B cell (primary cell): ENCODE measurements around the gene PRR7. TPM values are rescaled to one million over a fixed set of nuclear protein-coding genes. Genes with fewer than 3 reads are reported as not detected.
A peak's percentile ranks its signal among the peaks of the same experiment; 100 is the strongest.

Experiments used
- ATAC-seq: fragments of 200-7000 bp; cut with Tn5 transposase; one replicate; pipeline ENCODE4 v1.10.0; 2021; ENCODE audit warnings: low read depth, mild to moderate bottlenecking, moderate number of reproducible peaks, moderate library complexity
- CTCF ChIA-PET: fragments of 350-600 bp; sonication (Branson Sonifier 250); formaldehyde crosslinking; loops from one replicate; lab custom pipeline; 2021; ENCODE audit warnings: antibody characterized with exemption, inconsistent platforms; lab: Charles Lee
- POLR2A ChIA-PET: fragments of 350-600 bp; sonication (Branson Sonifier 250); formaldehyde crosslinking; loops from one replicate; lab custom pipeline; 2021; ENCODE audit warnings: antibody characterized with exemption; lab: Charles Lee
- DNase-seq: peaks from one replicate; pipeline ENCODE4 v3.0.0; 2013
- H2AFZ ChIP-seq: 2 replicates; pipeline ENCODE4 v1.6.1; 2012; ENCODE audit warnings: mild to moderate bottlenecking, low read depth, low read length; ENCODE audit not compliant: insufficient read depth, poor library complexity, severe bottlenecking
- H3K27ac ChIP-seq, 2 donors: 1 replicate in 1 of 2; 2 replicates in 1 of 2; pipeline ENCODE4 v1.5.1; 2012 to 2013; ENCODE audit warnings: low read length in 2 of 2, mild to moderate bottlenecking in 2 of 2, moderate library complexity in 1 of 2
- H3K27me3 ChIP-seq, 4 experiments: fragments of 200-600 bp in 1 of 4; sonication (generic) in 1 of 4; replicated peaks in 1 of 4; 1 replicate in 2 of 4; 2 replicates in 2 of 4; pipeline versions ENCODE4 v1.6.1 to v1.7.0; 2013 to 2016; ENCODE audit warnings: low read length in 3 of 4, mild to moderate bottlenecking in 2 of 4, mixed read lengths in 1 of 4, moderate library complexity in 1 of 4; ENCODE audit not compliant: insufficient read depth in 4 of 4, control insufficient read depth in 3 of 4; ENCODE audit errors: control extremely low read depth in 1 of 4
- H3K36me3 ChIP-seq, 2 experiments: replicated peaks in 1 of 2; 1 replicate in 1 of 2; 2 replicates in 1 of 2; pipeline versions ENCODE4 v1.6.1 to v1.7.1; 2013; ENCODE audit warnings: low read length in 1 of 2; ENCODE audit not compliant: insufficient read depth in 2 of 2, control insufficient read depth in 1 of 2; ENCODE audit errors: control extremely low read depth in 1 of 2, extremely low read depth in 1 of 2
- H3K4me1 ChIP-seq, 2 donors: fragments of 200-600 bp in 1 of 2; sonication (generic) in 1 of 2; 1 replicate in 1 of 2; 2 replicates in 1 of 2; pipeline versions ENCODE4 v1.5.1 to v1.6.1; 2013 to 2017; ENCODE audit warnings: low read length in 2 of 2; ENCODE audit not compliant: control insufficient read depth in 2 of 2, insufficient read depth in 2 of 2
- H3K4me2 ChIP-seq: replicated peaks from 2 replicates; pipeline ENCODE3; 2012; ENCODE audit warnings: mild to moderate bottlenecking, low read depth, low read length; ENCODE audit not compliant: poor library complexity, severe bottlenecking
- H3K4me3 ChIP-seq, 5 experiments: fragments of 200-600 bp in 1 of 5; sonication (generic) in 1 of 5; 1 replicate in 3 of 5; 2 replicates in 2 of 5; pipeline versions ENCODE4 v1.5.1 to v1.7.0; 2011 to 2016; ENCODE audit warnings: low read length in 4 of 5, mild to moderate bottlenecking in 4 of 5, low read depth in 2 of 5, control low read depth in 1 of 5, moderate library complexity in 1 of 5; ENCODE audit not compliant: insufficient read depth in 1 of 5; ENCODE audit errors: control extremely low read depth in 1 of 5, extremely low read depth in 1 of 5
- H3K79me2 ChIP-seq: fragments of 200-600 bp; sonication (generic); one replicate; pipeline ENCODE4 v1.6.0; 2016; ENCODE audit warnings: low read length; ENCODE audit not compliant: control insufficient read depth, insufficient read depth
- H3K9ac ChIP-seq: fragments of 200-600 bp; sonication (generic); 2 replicates; pipeline ENCODE4 v1.6.1; 2017; ENCODE audit warnings: mild to moderate bottlenecking, low read length, moderate library complexity
- H3K9me3 ChIP-seq, 3 donors: one replicate each; pipeline versions ENCODE4 v1.6.1 to v1.7.1; 2013; ENCODE audit warnings: low read length in 2 of 3; ENCODE audit not compliant: control insufficient read depth in 2 of 3, insufficient read depth in 1 of 3; ENCODE audit errors: control extremely low read depth in 1 of 3
- H4K20me1 ChIP-seq: 2 replicates; pipeline ENCODE4 v1.6.0; 2012; ENCODE audit warnings: mild to moderate bottlenecking, low read length; ENCODE audit not compliant: insufficient read depth, control insufficient read depth, poor library complexity, severe bottlenecking
- H3K27ac Mint-ChIP-seq: one replicate; pipeline ENCODE4 v1.8.0; 2021; ENCODE audit warnings: mixed read lengths
- H3K27me3 Mint-ChIP-seq: one replicate; pipeline ENCODE4 v1.8.0; 2021; ENCODE audit warnings: mixed read lengths
- H3K4me1 Mint-ChIP-seq: one replicate; pipeline ENCODE4 v1.8.0; 2021; ENCODE audit warnings: mixed read lengths
- H3K4me3 Mint-ChIP-seq: one replicate; pipeline ENCODE4 v1.8.0; 2021; ENCODE audit warnings: mixed read lengths
- H3K9me3 Mint-ChIP-seq: one replicate; pipeline ENCODE4 v1.8.0; 2022; ENCODE audit warnings: mixed read lengths; ENCODE audit not compliant: insufficient read depth
- EZH2 ChIP-seq: IDR thresholded peaks from 2 replicates; pipeline ENCODE4 v1.6.1; 2012; ENCODE audit warnings: borderline replicate concordance, low read depth, mild to moderate bottlenecking, moderate library complexity, low read length; ENCODE audit not compliant: insufficient read depth, poor library complexity, severe bottlenecking
- WGBS: methylation state at CpG from one replicate; pipeline ENCODE4 v1.1.5; 2013; ENCODE audit warnings: missing lambda C conversion rate; ENCODE audit not compliant: insufficient coverage; 5-methylcytosine and 5-hydroxymethylcytosine counted together
- intact Hi-C: fragments of 100-400 bp; cut with micrococcal nuclease; formaldehyde crosslinking; loops from one replicate; pipeline ENCODE4 v1.10.0; 2022
- polyA plus RNA-seq: library from polyadenylated mRNA; depleted of rRNA; stranded (reverse); fragments of >200 nt; gene quantifications from 2 replicates; pipeline ENCODE4 v1.2.3, GENCODE V29; 2012
- total RNA-seq, 2 donors: library from RNA; stranded (reverse); fragments of 120-200 nt in 1 of 2; gene quantifications; 1 replicate in 1 of 2; 2 replicates in 1 of 2; pipeline versions ENCODE4 v1.2.3 to v1.2.4, GENCODE V29; 2013 to 2022
- TF ChIP-seq, protein P1 (sequence below): fragments of 200-600 bp; IDR thresholded peaks from one replicate; pipeline ENCODE4 v1.8.0; 2022; ENCODE audit warnings: antibody characterized with exemption, mild to moderate bottlenecking

PRR7 gene
- total and polyA plus RNA-seq, 2 donors (not counting 1 experiment from before 2014, with no cell fraction given) = 4.8 to 84.4 TPM

DNA sequence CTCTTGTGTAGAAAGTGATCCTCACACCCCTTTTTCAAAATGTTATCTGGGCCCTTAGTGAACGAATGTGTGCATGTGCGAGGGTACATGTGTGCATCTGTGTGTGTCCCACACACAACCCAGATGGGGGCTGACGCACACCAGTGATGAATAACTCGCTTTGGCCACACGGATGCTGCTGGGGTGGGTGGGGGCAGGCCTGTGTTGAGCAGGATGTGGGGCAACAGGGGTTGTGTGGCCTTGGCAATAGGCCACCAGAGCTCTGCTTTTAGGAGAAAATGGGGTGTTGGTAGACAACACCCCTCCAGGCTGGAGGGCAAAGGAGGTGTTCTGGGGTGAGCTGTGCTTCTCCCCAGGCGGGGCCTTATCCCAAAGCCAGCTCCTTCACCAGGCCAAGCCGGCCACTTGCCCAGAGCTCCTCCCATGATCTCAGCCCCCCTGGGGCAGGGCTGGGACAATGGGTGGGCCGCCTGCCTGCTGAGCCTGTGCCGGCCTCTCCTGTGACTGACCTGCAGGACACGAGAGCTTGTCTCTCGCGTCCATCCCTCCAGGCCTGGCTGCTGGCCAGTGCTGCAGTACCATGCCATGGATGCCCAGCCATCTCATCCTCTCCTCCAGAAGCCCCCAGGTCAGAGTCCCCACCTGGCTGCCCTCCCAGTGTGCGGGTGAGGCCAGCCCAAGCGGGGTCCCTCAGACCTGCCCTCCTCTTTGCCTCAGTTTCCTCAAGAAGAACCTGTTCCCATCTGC lies 25.2 kb downstream of the PRR7 start:
- intact Hi-C loops = no loop called here
- no peak for DNase-seq
- Histone ChIP-seq H3K9ac (no peak overlapping the region), H3K79me2 (no peaks in the 10 kb centered on the region), H3K4me1 (peaks cover 7 to 15% of the 10 kb centered on the region in 2 donors), H3K9me3 (no peaks in the 10 kb centered on the region), H3K27ac (no peak overlapping the region), H3K4me3 (peak overlapping the region in 1 of 5 experiments; percentile 60), H3K4me2 (peak overlapping the region; percentile 96), H3K36me3 (no peaks in the 10 kb centered on the region), H3K27me3 (peaks cover 0 to 24% (median 7%) of the 10 kb centered on the region in 4 experiments), H4K20me1 (peaks cover 11% of the 10 kb centered on the region), H2AFZ (no peak overlapping the region)
- no peak for ATAC-seq
- Mint-ChIP-seq H3K27ac (no peak overlapping the region), H3K4me1 (peaks cover 17% of the 10 kb centered on the region), H3K4me3 (peak overlapping the region; percentile 61), H3K9me3 (no peaks in the 10 kb centered on the region), H3K27me3 (peaks cover 13% of the 10 kb centered on the region)
- 85% methylated on average over 12 of the region's 14 CpGs for WGBS
- ChIA-PET CTCF (interaction anchor here (0.9 to 2.4 kb wide), 6 partner anchors 15 to 103 kb away, joined by 3 to 10 read pairs (median 4); no protein-coding TSS in a partner anchor), POLR2A (no interaction called here)
- TF ChIP-seq EZH2 = no peak
- TF ChIP-seq, protein P1, sequence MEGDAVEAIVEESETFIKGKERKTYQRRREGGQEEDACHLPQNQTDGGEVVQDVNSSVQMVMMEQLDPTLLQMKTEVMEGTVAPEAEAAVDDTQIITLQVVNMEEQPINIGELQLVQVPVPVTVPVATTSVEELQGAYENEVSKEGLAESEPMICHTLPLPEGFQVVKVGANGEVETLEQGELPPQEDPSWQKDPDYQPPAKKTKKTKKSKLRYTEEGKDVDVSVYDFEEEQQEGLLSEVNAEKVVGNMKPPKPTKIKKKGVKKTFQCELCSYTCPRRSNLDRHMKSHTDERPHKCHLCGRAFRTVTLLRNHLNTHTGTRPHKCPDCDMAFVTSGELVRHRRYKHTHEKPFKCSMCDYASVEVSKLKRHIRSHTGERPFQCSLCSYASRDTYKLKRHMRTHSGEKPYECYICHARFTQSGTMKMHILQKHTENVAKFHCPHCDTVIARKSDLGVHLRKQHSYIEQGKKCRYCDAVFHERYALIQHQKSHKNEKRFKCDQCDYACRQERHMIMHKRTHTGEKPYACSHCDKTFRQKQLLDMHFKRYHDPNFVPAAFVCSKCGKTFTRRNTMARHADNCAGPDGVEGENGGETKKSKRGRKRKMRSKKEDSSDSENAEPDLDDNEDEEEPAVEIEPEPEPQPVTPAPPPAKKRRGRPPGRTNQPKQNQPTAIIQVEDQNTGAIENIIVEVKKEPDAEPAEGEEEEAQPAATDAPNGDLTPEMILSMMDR = no peak
